Parathyroid adenoma (tissue), 2 donors: Measurements from ENCODE around the gene FAM78A.

Experiments
- H2AFZ ChIP-seq: fragments of 300-600 bp; sonication (generic); one replicate; pipeline ENCODE4 v1.7.0; 2017; ENCODE audit warnings: antibody characterized with exemption, mild to moderate bottlenecking
- H3K27ac ChIP-seq: fragments of 300-600 bp; sonication (generic); one replicate; pipeline ENCODE4 v1.7.0; 2017
- H3K27me3 ChIP-seq: fragments of 300-600 bp; sonication (generic); one replicate; pipeline ENCODE4 v1.7.0; 2017; ENCODE audit warnings: low read length; ENCODE audit not compliant: control insufficient read depth, insufficient read depth
- H3K36me3 ChIP-seq: fragments of 300-600 bp; sonication (generic); one replicate; pipeline ENCODE4 v1.7.0; 2017; ENCODE audit warnings: low read length; ENCODE audit not compliant: control insufficient read depth, insufficient read depth
- H3K4me1 ChIP-seq: fragments of 300-600 bp; sonication (generic); one replicate; pipeline ENCODE4 v1.7.0; 2017; ENCODE audit warnings: control low read depth
- H3K4me2 ChIP-seq: fragments of 300-600 bp; sonication (generic); one replicate; pipeline ENCODE4 v1.7.0; 2017; ENCODE audit warnings: low read length
- H3K4me3 ChIP-seq: fragments of 300-600 bp; sonication (generic); one replicate; pipeline ENCODE4 v1.7.0; 2017; ENCODE audit warnings: low read depth, low read length
- H3K79me2 ChIP-seq: fragments of 300-600 bp; sonication (generic); one replicate; pipeline ENCODE4 v1.7.0; 2017; ENCODE audit warnings: control low read depth
- H3K9ac ChIP-seq: fragments of 300-600 bp; sonication (generic); one replicate; pipeline ENCODE4 v1.7.0; 2017; ENCODE audit warnings: mild to moderate bottlenecking
- H3K9me3 ChIP-seq: fragments of 300-600 bp; sonication (generic); one replicate; pipeline ENCODE4 v1.7.0; 2017; ENCODE audit warnings: low read length; ENCODE audit not compliant: control insufficient read depth
- TF ChIP-seq, protein P1 (sequence below): fragments of 300-600 bp; sonication (generic); IDR thresholded peaks from one replicate; pipeline ENCODE4 v1.7.0; 2017; ENCODE audit warnings: antibody characterized with exemption, mild to moderate bottlenecking
- donor health status: primary hyperparathyroidism.

FAM78A gene

DNA sequence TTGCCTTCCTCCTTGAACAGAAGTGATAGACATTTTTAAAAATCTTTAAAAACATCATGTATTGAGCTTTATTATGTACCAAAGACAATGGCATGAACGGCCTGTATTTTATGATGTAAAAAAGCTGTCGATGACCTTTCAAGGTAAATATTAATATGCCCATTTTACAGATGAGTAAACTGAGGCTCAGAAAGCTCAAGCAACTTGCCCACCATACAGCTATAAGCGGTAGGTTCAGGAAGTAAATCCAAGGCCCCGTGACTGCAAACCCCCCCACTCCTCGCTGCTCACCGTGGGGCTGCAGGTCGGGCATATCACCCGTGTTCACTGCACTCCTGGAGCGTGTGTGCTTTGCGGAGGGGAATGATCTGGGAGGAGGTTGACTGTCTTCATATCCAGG, 16.6 kb upstream of the FAM78A start:
- Histone ChIP-seq H3K27me3 (no peaks in the 10 kb centered on the region), H3K4me2 (no peak overlapping the region), H3K27ac (no peak overlapping the region), H3K4me3 (no peak overlapping the region), H3K9ac (no peak overlapping the region), H3K9me3 (no peaks in the 10 kb centered on the region), H2AFZ (no peak overlapping the region), H3K36me3 (no peaks in the 10 kb centered on the region), H3K79me2 (no peaks in the 10 kb centered on the region), H3K4me1 (no peaks in the 10 kb centered on the region)
- TF ChIP-seq, protein P1, sequence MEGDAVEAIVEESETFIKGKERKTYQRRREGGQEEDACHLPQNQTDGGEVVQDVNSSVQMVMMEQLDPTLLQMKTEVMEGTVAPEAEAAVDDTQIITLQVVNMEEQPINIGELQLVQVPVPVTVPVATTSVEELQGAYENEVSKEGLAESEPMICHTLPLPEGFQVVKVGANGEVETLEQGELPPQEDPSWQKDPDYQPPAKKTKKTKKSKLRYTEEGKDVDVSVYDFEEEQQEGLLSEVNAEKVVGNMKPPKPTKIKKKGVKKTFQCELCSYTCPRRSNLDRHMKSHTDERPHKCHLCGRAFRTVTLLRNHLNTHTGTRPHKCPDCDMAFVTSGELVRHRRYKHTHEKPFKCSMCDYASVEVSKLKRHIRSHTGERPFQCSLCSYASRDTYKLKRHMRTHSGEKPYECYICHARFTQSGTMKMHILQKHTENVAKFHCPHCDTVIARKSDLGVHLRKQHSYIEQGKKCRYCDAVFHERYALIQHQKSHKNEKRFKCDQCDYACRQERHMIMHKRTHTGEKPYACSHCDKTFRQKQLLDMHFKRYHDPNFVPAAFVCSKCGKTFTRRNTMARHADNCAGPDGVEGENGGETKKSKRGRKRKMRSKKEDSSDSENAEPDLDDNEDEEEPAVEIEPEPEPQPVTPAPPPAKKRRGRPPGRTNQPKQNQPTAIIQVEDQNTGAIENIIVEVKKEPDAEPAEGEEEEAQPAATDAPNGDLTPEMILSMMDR, result no peak

DNA sequence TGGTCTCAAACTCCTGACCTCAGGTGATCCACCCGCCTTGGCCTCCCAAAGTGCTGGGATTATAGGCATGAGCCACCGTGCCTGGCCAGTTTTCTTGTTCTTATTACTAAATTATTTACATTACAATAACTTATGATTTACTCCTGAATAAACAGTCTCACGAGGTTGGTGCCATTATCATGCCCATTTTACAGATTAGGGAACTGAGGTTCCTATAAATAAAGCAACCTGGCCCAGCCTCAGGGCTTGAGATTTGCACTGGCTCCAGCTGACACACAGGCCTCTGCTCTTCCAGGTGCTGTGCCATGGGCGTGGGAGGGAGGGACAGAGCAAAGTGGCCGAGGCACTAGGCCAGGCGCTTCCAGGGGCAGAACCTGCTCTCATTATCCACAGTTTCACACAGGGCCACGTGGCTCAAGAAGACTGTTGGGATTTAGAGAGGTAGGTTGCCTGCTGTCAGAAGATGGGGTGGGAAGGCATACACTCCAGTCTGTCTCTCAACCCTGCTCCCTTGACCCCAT, 15.5 kb upstream of the FAM78A start:
- no peaks in the 10 kb centered on the region for H3K4me1 ChIP-seq
- H3K79me2 ChIP-seq, result no peaks in the 10 kb centered on the region
- TF ChIP-seq, protein P1, result no peak
- no peak overlapping the region for H3K4me2 ChIP-seq
- no peak overlapping the region for H3K9ac ChIP-seq
- no peaks in the 10 kb centered on the region for H3K27me3 ChIP-seq
- H2AFZ ChIP-seq, result no peak overlapping the region
- H3K27ac ChIP-seq, result no peak overlapping the region
- no peaks in the 10 kb centered on the region for H3K9me3 ChIP-seq
- no peaks in the 10 kb centered on the region for H3K36me3 ChIP-seq
- no peak overlapping the region for H3K4me3 ChIP-seq

DNA sequence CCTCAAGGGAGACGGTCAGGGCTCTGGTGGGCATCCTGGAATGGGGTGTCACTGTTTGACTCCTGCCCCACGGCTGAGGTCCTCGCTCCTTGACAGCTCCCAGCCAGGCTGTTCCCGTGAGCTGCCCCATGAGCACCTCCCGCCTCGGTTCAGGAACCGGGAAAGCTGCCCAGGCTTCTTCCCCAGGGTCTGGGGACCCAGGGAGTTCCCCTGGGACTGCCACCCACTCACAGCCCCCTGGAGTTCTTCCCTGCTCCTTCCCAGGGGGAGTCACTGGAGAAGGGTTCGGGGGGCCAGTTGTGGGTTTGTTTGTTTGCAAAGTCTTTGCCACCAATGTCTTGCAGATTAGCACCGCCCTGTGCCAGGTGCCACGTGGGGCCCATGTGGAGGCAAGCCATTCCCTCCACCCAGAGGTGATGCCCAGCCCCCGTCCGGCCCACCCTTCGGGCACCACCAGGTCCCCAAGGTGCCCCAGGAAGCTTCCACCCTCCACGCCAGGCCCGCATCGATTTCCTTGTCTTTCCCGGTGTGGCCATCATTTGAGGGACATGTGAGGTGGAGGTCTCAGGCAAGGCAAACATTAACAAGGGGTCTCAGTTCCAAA, 14.6 kb upstream of the FAM78A start:
- Histone ChIP-seq H3K79me2 (no peaks in the 10 kb centered on the region), H3K4me1 (no peaks in the 10 kb centered on the region), H3K27ac (no peak overlapping the region), H3K4me2 (no peak overlapping the region), H3K36me3 (no peaks in the 10 kb centered on the region), H2AFZ (no peak overlapping the region), H3K9me3 (no peaks in the 10 kb centered on the region), H3K4me3 (no peak overlapping the region), H3K27me3 (no peaks in the 10 kb centered on the region), H3K9ac (no peak overlapping the region)
- TF ChIP-seq, protein P1, result no peak

DNA sequence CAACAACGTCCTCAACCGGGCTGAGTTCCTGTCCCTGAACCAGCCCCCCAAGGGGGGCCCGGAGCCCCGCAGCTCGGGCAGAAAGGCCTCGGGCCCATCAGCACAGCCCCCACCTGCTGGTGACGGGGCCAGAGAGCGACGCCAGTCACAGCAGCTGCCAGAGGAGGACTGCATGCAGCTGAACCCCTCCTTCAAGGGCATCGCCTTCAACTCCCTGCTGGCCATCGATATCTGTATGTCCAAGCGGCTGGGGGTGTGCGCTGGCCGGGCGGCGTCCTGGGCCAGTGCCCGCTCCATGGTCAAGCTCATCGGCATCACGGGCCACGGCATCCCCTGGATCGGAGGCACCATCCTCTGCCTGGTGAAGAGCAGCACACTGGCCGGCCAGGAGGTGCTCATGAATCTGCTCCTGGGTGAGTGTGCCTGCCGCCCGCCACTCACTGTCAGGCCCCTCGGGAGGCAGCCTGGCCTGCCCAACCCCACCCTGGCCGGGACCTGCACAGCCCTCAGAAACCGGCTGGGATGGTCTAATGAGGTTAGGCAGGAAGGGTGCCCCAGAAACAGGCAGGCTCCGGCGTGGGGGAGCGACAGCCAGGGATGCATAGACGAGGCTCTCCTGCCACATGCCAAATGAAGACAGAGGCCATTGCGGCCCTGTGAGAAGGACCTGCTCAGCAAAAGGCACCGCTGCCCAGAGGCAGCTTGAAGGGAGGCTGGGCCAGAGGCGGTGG, 13.9 kb upstream of the FAM78A start:
- Histone ChIP-seq H3K27me3 (no peaks in the 10 kb centered on the region), H3K4me3 (peak overlapping the region; percentile 11), H3K27ac (no peak overlapping the region), H3K79me2 (no peaks in the 10 kb centered on the region), H3K4me2 (no peak overlapping the region), H2AFZ (no peak overlapping the region), H3K9me3 (no peaks in the 10 kb centered on the region), H3K4me1 (no peaks in the 10 kb centered on the region), H3K9ac (no peak overlapping the region), H3K36me3 (no peaks in the 10 kb centered on the region)
- TF ChIP-seq, protein P1, result no peak
